COLO829 (cell line): Measurements from ENCODE around the gene APRT.

Experiments used
- DNase-seq: peaks from one replicate; pipeline ENCODE4 v3.0.0; 2012; ENCODE audit warnings: low spot score

APRT gene

GRCh38 chr16:88807626-88808453, 3.9 kb downstream of the APRT start:
- no peak for DNase-seq

GRCh38 chr16:88807142-88807625, 4.5 kb downstream of the APRT start:
- no peak for DNase-seq

GRCh38 chr16:88806491-88807111, 5.1 kb downstream of the APRT start:
- no peak for DNase-seq

GRCh38 chr16:88805887-88806393, 5.8 kb downstream of the APRT start:
- no peak for DNase-seq

GRCh38 chr16:88805340-88805715, 6.4 kb downstream of the APRT start:
- DNase-seq: no peak

GRCh38 chr16:88804552-88805339, 7.0 kb downstream of the APRT start:
- DNase-seq: no peak

GRCh38 chr16:88804173-88804551, 7.6 kb downstream of the APRT start:
- no peak for DNase-seq

GRCh38 chr16:88803264-88803987, 8.3 kb downstream of the APRT start, which contains the start of gene CDT1:
TSS of gene CDT1 (plus strand) at chr16:88803789. CDS start at chr16:88803832, 43 bp downstream.
- peak; percentile 89 for DNase-seq

- DNase-seq: no peak
These were observed 11.5 kb downstream of the APRT start for GRCh38 chr16:88800277-88800592.

GRCh38 chr16:88799569-88800276, 12.0 kb downstream of the APRT start:
- DNase-seq: no peak

GRCh38 chr16:88798772-88799455, 12.8 kb downstream of the APRT start:
- no peak for DNase-seq

- no peak for DNase-seq
These were observed 13.7 kb downstream of the APRT start for GRCh38 chr16:88798073-88798472.

GRCh38 chr16:88796278-88796677, 15.4 kb downstream of the APRT start:
- DNase-seq: no peak

- no peak for DNase-seq
These were observed 18.3 kb downstream of the APRT start for GRCh38 chr16:88793251-88793954.

- DNase-seq: no peak
These were observed 19.0 kb downstream of the APRT start for GRCh38 chr16:88792668-88793250.

GRCh38 chr16:88792078-88792550, 19.6 kb downstream of the APRT start:
- no peak for DNase-seq

GRCh38 chr16:88790312-88791211, 21.2 kb downstream of the APRT start:
- DNase-seq: no peak

- no peak for DNase-seq
These were observed 22.1 kb downstream of the APRT start for GRCh38 chr16:88789594-88789993.
